ENCODE results near the gene TRPM3.
A peak's percentile ranks its signal among the peaks of the same experiment; 100 is the strongest.

Gene TRPM3

DNA sequence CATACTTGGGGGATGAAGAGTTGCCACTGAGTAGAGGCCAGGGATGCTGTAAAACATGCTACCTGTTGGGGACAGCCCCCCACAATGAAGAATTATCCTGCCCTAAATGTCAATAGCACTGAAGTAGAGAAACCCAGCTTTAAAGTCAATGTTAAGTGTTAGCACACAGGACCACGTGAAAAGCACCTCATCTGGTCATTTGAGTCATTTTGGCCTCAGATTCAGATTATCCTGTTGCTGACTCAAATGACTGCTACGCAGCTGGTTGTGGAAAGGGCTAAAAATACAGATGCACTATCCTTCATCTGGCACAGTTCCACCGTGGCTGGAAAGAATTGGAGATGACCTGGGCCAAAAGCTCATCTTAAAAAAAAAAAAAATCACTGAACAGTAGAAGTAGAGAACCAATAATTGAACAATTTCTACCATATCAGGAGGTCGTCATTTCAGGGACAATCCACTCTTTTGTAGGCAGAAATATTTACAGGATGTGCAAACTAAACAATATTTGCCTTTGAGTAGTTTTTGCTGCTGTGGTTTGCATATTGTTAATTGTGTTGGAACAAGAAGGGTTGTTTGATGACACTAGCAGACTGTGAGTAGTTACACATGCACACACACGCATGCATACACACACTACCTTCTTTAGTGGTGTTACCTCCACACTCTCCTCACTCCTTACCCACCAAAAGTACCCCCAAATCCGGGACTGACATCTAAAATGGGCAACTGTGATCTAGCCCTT, 511.7 kb downstream of the TRPM3 start:
- peak; percentile 92 for DNase-seq (ENCODE audit: low read depth)

DNA sequence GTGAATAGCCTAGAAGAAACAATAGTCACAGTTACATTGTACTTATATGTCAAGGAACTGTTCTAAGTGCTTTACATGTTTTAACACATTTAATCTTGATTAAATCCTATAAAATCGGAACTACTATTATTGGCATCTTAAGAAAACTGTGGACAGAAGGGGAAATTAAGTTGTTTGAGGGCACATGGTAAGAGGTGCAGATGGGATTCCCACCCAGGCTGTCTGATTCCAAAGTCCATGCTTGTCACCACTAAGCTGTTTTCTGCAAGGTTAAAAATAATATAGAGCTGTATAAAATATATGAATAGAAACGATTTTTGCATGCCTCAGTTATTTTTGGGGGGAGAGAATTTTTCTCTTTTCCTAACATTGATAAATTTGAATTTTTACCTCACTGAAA, 512.4 kb downstream of the TRPM3 start:
- DNase-seq (ENCODE audit: low read depth): no peak

DNA sequence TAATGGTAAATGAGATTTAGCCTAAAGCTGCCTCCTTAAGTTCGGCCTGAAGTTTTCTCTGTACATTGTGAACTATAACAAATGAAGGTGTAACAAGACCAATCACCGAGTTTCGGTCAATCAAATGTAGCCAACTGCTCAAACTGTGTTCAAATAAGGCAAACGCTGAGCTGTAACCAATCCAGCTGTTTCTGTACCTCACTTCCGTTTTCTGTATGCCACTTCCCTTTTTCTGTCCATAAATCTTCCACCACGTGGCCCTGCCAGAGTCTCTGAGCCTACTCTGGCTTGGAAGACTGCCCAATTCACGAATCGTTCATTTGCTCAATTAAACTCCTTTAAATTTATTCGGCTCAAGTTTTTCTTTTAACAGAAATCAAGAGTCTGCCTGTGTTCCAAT, 513.5 kb downstream of the TRPM3 start:
- no peak for DNase-seq (ENCODE audit: low read depth)

DNA sequence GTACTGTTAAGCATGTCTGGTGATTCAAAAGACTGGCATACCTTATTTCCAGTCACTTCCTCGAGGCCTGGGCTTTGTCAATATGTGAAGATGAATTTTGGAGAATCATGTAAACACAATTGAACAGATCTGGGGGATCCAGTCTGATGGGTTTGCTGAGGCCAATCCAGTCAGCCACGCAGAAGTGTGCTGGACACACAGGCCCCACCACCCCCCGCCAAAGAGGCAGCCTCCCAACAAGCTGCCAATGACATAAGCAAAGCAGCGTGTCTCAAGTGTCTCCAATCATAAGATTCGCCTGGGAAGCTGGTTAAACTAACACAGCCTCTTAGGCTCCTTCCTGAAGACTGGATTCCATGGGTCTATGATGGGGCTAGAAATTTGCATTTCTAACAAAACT, 514.1 kb downstream of the TRPM3 start:
- DNase-seq (ENCODE audit: low read depth): no peak

DNA sequence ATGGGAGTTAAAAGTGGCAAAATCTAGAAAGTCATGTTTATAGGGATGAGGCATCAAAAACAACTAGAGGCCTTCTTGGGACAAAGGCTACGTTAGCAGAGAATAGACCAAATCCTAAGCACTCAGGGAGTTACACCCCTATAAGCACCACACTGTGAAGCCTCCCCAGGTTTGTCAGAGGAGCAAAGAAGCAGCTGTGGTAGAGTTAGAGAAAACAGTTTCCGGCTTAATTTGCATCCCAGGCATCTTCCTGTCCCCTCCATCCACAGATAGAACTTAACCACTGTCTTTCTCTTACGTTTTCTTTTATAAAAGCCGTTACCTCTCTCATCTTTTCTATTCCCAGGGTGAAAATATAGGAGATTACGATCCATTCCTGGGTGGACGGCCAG, 518.4 kb downstream of the TRPM3 start:
- no peak for DNase-seq (ENCODE audit: low read depth)

DNA sequence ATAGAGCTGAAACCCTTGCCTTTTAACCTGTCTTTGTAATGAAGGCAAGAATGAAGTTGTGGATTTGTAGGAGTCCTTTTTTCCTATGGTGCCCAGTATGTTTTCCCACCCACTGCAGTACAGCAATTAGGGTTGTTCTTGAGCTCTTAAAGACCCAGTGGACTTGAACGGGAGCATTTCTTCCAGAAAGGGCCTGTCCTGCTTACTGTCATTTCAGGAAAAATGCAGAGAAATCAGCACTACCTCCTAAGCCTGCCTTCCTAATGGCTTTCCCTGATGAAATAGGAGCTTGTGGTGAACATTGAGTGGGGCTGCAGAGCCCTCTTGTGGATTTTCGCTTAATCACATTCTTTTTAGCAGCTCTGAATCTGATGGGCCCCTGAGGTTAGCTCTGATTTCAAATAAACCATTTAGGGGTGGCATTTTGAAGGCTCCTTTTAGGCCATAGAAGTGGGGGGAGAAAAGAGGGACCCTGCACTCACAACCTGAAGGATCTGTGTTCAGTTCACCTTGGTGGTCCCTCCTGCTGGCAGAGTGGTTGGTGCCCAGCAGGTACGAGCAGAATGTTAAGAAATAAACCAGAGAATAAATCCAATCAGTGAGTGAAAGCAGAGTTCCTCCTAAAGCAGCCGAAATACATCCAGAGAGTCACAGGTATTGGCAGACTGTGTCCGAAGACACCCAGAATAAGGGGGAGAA, 519.0 kb downstream of the TRPM3 start:
- peak; percentile 79 for DNase-seq (ENCODE audit: low read depth)

DNA sequence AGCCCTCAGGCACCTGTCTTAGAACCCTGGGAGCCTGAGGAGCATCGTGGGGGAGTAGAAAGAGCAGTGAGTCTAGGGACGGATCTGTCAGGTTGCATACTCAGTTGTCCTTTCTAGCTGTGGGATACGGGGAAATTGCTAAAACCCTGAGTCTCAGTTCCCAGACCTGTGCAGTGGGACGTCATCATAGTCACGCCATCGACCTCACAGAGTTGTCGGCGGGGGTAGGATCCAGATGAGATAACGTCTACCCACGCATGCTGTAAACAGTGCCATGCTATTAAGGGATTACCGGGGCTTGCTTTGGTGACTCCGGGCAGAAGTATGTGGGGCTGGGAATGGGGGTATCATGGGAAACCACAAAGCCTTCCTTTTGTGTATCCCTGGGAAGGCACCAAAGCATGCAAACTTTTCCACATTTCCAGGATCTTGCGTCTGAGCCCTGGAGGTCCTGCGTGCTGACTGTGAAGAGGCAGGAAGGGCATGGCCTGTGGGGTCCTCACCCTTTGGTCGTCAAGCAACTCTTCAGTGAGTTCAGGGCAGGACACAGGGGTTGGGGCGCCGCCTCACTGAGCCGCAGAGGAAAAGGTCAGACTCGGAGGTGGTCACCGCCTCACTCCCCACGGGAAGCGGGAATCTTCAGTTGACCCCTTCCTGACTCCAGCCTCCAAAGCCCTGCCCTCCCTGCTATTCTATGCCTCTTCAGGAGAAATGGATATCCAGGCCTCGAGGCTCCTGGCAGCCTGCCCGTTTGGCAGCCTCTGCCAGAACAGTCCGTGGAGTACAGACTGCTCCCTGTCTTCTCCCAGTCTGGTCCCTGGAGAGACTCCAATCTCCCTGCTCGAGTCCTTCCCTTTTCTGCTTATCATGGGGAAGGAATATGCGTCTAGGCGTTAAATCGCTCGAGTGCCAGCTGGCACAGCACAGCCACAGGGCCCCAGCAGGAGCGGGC, 520.1 kb downstream of the TRPM3 start:
- peak; percentile 97 for DNase-seq (ENCODE audit: low read depth)

DNA sequence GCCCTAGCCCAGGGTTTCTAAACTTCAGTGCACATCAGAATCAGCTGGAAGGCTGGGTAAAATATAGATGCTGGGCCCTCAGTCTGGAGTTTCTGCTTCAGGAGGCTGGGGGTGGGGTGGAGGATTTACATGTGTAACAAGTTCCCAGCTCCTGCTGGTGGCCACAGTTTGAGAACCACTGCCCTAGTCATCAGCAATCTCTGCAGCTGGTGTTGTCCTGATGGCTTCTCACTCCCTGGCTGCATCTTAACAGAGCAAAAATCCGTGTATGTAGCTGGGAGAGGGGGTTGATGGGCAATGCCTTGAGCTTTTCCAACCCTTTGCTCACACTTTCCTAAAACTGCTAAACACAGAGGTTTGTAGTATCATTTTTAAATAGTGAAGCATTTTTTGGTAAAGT, 520.9 kb downstream of the TRPM3 start:
- peak; percentile 52 for DNase-seq (ENCODE audit: low read depth)

DNA sequence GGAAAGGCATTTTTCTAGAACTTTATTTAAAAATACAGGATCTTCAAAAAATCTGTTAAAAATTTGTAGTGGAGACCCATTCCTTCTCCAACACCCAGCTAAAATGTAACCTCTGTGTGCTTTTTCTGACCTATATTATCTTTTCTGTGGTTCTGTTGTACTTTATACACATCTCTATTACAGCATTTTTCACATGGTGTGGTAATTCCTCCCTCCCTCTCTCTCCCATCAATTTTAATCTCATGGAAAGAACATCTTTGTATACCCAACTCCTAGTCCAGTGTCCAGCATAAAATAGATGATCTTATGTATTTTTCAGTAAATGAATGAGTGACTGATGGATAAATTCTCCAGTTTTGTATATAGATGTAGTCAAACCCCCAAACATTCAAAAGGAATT, 523.5 kb downstream of the TRPM3 start:
- DNase-seq (ENCODE audit: low read depth): no peak

DNA sequence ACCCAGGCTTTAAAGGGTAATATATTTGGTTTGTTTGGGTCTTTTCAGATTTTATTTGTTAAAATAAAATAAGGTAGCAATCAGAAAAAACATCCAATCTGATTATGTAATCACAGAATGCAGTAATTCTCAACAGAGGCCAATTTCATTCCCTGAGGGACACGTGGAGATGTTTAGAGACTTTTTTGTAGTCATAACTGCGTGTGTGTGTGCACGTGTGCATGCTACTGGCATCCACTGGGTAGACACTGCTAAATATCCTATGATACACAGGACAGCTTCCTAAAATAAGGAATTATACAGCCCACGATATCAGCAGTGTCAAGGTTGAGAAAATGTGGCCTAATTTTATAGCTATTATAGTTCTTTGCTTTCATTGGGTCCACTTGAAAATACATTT, 526.2 kb downstream of the TRPM3 start:
- DNase-seq (ENCODE audit: low read depth): no peak

DNA sequence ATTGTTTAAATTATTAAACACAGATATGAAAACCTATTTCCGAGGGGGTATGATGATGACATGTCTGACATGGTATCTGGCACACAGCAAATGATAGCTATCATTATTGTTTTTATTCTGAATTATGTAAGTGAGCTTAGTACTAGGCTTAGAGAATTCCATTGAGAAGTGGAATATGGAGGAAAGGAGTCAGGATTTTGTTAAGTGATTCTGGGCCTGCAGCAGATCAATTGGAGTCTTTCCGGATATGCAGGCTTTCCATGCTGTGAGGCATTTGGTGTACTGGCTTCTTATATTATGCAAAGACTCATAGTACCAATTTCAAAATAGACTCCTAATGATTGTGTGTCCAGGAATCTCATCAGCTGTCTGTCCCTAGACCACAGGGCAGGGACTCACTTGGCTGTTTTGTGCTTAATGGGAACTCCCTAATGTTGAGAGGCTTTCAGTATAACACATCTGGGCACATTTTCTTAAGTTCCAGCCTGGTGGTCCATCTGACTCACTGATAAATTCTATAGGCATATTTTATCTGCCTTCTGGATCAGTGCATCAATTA, 527.0 kb downstream of the TRPM3 start:
- DNase-seq (ENCODE audit: low read depth): peak; percentile 44

DNA sequence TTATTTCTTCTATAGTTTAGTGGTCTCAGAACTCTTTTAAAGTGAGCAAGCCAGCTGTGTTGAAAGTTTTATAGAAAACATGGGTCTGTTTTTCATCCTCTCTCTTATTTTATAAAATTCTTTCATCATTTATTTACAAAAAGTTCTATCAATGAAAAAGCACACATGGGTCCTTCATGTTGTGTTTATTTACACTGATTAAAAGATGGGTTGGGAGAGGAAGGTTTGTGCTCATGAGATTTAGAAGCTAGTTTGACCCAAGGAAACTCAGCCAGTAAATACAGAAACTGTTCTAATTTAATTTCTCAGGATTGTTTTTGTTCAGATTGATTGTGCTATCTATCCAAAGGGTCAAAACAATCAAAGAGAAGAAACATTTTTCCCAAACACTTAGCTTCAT, 528.2 kb downstream of the TRPM3 start:
- DNase-seq (ENCODE audit: low read depth): no peak

DNA sequence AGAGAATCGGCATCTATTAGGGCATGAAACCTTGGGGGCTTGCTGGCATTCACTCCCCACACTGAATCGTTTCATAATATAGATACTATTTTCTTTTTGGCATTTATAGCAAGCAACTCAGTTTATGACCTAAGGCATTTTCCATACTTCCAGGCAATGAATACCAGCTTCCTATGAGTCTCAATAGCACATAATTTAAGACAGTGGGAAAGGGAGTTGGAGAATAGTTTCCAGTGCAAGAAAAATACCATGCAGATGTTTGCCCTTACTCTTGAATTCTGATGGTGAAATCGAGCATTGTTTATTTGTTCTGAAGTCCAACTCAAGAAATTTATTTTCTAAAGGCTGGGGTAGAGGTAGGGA, 531.1 kb downstream of the TRPM3 start:
- DNase-seq (ENCODE audit: low read depth): peak; percentile 90

DNA sequence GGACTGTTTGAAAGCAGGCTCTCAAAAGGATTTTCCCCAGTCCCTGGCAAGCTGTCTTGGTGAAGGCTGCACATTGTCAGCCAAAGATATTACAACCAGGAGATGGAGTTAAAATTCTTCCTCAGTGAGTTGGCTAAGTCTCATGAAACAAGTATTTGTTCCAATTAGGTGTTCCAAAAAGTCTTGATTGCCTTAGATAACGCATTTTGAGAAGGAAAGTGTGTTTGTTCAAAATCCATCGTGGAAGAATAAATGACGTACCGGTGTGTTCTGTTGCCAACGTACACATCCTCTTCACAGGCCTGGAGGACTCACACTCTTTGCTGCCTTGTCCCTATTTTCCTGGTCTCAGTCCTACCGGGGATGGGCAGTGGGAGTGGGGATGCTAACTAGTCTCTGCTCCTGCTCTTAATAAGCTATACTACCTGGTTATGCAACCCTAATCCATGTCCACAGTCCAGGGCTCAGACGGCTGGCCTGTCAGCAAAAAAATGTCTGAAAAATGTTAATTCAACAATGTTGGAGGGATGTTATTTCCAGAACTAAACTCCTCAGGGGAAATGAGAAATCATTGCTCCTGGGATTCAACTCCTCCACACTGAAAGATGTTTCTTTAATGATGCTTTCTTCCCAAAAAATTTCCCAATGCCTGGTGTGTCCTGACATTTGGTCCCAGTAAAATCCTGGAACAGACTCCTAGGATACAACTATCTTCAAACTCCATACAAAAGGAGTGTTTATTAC, 531.7 kb downstream of the TRPM3 start:
- peak; percentile 90 for DNase-seq (ENCODE audit: low read depth)

DNA sequence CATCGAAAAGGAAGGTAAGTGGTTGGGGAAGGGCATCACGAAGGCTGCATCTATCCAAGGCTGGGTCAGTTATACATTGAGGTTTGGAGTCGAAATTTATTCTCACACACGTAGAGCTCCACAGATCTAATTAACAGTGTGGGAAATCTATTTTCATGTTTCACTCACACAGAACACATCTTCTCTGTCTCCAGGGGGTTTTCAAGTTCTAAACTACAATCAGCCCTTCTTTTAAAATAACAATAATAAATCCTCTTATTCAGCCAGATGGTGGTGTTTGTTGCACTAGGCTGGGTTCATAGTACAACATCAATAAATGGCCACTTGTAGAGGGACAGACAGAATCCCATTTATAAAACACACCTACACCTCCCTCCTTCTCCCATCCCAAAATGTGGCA, 532.4 kb downstream of the TRPM3 start:
- no peak for DNase-seq (ENCODE audit: low read depth)

DNA sequence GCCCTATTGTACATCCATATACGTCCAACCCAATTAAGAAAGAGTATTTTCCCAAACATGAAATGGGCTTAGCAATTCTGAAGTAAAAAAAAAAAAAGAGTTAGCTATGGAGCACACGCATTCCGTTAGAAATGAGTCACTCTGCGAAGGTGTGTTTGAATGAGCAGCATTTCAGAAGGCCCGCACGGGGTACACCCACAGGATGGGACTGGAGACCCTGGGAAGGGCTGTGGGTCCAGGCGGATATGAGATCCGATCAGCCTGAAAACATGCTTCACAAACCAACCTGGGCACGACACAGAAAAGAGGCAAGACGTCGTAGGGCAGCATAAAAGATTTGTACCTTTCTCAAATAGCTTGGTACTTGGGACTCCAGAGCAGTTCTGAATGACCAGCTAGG, 533.0 kb downstream of the TRPM3 start:
- DNase-seq (ENCODE audit: low read depth): no peak

DNA sequence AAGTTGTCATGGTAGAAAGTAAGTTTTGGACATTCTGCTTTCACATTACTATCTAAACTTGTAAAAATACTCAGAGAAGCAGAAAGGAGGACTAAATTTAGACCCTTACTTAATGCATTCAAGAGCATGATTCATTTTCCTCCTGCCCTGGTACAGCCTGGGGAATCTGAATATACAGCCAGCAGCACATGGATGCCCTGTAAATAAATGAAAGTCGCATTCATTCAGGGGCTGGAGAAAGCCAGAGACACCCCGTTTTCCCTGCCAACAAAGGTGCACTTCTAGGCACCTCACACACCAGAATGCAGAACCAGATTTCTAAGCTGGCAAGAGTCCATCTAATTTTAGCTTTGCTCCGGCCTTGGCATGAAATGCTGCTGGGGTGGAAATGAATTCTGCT, 534.2 kb downstream of the TRPM3 start:
- peak; percentile 69 for DNase-seq (ENCODE audit: low read depth)

DNA sequence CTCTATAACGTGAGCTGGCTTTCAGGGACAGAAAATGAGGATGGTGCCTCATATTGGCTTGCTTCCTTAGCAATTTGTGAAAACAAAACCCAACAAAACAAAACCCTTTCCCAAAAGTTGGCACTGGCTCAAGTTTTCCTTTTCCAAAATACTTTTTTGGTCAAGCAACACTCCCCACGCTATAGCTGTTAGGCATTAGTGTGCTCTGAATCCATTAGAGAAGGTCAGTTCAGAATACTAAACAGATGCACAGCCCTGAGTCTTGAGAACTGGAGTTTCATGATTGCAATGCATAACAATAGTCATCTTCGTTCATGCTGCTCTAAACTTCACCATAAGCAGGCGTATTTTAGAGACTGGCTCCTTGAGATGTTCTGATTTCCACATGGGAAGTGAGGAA, 534.9 kb downstream of the TRPM3 start:
- peak; percentile 20 for DNase-seq (ENCODE audit: low read depth)

DNA sequence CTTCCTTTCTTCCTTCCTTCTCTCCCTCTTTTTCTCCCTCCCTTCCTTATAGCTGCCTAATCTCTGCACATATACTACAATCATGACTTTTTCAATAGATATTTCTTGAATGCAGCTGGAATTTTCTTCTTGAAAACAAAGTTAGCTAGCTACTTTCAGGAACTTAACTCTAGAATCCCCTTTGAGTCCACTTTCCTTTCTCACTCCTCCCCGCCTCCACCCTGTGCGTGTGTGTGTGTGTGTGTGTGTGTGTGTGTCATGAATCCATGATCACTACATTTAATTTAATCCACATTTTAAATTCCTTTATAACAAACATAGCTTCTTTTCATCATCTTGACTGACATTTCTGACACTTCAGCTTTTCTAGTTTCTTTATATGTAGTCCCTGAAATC, 539.5 kb downstream of the TRPM3 start:
- no peak for DNase-seq (ENCODE audit: low read depth)

DNA sequence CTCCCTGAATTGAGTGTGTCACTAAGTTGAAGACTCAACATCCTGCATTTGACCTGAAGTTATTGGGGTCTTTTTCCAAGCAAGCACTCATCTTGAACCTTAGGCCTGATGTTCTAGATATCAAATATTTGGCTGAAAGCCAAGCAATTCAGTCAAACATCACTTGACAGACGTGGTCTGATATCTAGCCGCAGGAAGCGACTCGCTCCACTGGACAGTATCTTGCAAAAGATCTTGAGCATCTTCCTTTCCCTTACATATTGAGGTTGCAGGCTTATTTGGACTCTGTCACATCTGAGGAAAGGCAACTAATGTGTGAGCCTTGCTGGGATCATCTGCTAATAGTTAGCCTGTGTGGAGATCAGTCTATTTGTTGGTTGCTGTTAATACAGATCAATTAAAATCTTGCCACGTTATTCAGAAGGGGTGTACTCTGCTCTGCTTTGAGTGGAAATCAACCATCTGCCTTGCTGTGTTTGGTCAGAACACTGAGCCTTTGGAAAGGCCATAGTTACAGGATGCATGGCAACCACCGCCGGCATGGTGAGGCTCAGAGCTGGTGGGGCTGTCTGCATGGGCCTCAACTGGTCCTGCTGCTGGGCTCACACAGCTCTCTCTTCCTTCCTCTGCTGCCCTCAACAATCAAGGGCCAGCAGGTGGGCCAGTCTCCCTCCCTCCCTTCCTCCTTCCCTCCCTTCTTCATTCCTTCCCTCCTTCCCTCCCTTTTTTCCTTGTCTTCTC, 540.0 kb downstream of the TRPM3 start:
- no peak for DNase-seq (ENCODE audit: low read depth)

DNA sequence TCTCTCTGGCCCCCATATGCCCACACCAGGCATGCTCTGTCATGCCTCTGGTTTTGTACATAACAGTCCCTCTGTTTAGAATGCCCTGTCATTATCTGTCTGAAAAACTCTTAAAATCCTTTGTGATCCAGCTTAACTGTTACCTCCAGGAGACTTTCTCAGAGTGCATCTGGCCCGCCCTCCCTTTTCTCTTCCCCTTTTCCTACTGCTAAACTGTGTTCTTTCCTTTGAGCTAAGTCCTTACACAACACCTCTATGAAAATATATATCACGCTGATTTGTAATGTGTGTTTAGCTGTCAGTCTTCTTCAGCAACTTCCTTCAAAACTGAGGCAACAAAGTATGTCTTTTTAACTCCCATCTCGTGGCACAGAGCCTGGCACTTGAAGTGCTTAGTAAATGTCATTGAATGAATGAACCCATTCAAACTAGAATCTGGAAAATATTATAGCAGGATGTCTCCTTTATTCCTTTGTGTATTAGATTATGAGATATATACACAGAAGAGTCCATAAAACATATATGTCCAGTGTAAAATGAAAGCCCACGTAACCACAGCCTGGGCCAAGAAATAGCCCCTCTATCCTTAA, 540.7 kb downstream of the TRPM3 start:
- no peak for DNase-seq (ENCODE audit: low read depth)
